ENCODE data around the gene SOS1.

SOS1 gene

GRCh38 chr2:39027421-39027820 lies 93.4 kb downstream of the SOS1 start:
- DNase-seq (ENCODE audit: low read depth, low spot score) = no peak

- no peak for DNase-seq (ENCODE audit: low read depth, low spot score)
Measured at GRCh38 chr2:39024833-39025232, 96.0 kb downstream of the SOS1 start.

GRCh38 chr2:39023649-39024048 lies 97.2 kb downstream of the SOS1 start:
- no peak for DNase-seq (ENCODE audit: low read depth, low spot score)

- DNase-seq (ENCODE audit: low read depth, low spot score) = no peak
Measured at GRCh38 chr2:39022642-39023235, 98.1 kb downstream of the SOS1 start.

GRCh38 chr2:39020383-39020782 lies 100.5 kb downstream of the SOS1 start:
- DNase-seq (ENCODE audit: low read depth, low spot score) = no peak

- no peak for DNase-seq (ENCODE audit: low read depth, low spot score)
Measured at GRCh38 chr2:39018638-39019037, 102.2 kb downstream of the SOS1 start.

GRCh38 chr2:39017334-39017733 lies 103.5 kb downstream of the SOS1 start:
- DNase-seq (ENCODE audit: low read depth, low spot score) = no peak

- DNase-seq (ENCODE audit: low read depth, low spot score) = no peak
Measured at GRCh38 chr2:39015424-39015823, 105.4 kb downstream of the SOS1 start.

- DNase-seq (ENCODE audit: low read depth, low spot score) = no peak
Measured at GRCh38 chr2:39013871-39014270, 107.0 kb downstream of the SOS1 start.

- DNase-seq (ENCODE audit: low read depth, low spot score) = no peak
Measured at GRCh38 chr2:39008665-39009064, 112.2 kb downstream of the SOS1 start.

GRCh38 chr2:39007875-39008504 lies 112.9 kb downstream of the SOS1 start:
- no peak for DNase-seq (ENCODE audit: low read depth, low spot score)

GRCh38 chr2:39000552-39000951 lies 120.3 kb downstream of the SOS1 start:
- no peak for DNase-seq (ENCODE audit: low read depth, low spot score)

- DNase-seq (ENCODE audit: low read depth, low spot score) = no peak
Measured at GRCh38 chr2:38997781-38998180, 123.1 kb downstream of the SOS1 start.

- DNase-seq (ENCODE audit: low read depth, low spot score) = no peak
Measured at GRCh38 chr2:38991899-38992298, 129.0 kb downstream of the SOS1 start.

- no peak for DNase-seq (ENCODE audit: low read depth, low spot score)
Measured at GRCh38 chr2:38988716-38989115, 132.1 kb downstream of the SOS1 start.

- DNase-seq (ENCODE audit: low read depth, low spot score) = no peak
Measured at GRCh38 chr2:38982498-38982897, 138.4 kb downstream of the SOS1 start.

GRCh38 chr2:38981670-38982357 lies 139.0 kb downstream of the SOS1 start:
- DNase-seq (ENCODE audit: low read depth, low spot score) = no peak

- no peak for DNase-seq (ENCODE audit: low read depth, low spot score)
Measured at GRCh38 chr2:38981003-38981669, 139.7 kb downstream of the SOS1 start.

GRCh38 chr2:38978908-38979307 lies 141.9 kb downstream of the SOS1 start:
- no peak for DNase-seq (ENCODE audit: low read depth, low spot score)

- DNase-seq (ENCODE audit: low read depth, low spot score) = no peak
Measured at GRCh38 chr2:38978296-38978903, 142.5 kb downstream of the SOS1 start.

- no peak for DNase-seq (ENCODE audit: low read depth, low spot score)
Measured at GRCh38 chr2:38977047-38977446, 143.8 kb downstream of the SOS1 start.

GRCh38 chr2:38975042-38975441 lies 145.8 kb downstream of the SOS1 start:
- no peak for DNase-seq (ENCODE audit: low read depth, low spot score)
